Measurements from ENCODE around the gene PCMT1. TPM values are rescaled to one million over a fixed set of nuclear protein-coding genes. Genes with fewer than 3 reads are reported as not detected.

PCMT1 gene
- total and polyA plus RNA-seq, 2 of the 13 experiments (the other 11 are each of a cell fraction or from before 2014, with no cell fraction given), result 112 to 169 TPM

DNA sequence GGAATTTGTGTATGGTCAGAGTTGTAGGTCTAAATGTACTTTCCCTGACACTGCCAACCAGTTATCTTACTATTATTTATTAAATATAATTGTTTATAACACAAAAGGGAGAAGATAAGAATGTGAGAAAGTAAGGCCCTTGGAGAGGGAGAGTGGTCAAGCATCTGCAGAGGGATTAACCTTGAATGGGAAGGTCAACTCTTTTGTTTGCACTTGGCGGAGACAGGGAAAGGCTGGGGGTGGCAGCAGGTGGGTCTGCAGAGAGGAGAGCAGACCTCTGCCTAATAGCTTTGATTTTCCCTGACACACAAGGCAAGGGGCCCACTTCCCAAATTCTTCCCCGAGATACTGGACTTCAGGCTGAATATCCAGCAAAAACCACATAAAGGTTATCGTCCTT is 110.4 kb downstream of the PCMT1 start:
- Histone ChIP-seq H3K4me1 (ENCODE audit: insufficient read depth, low read length) (peaks cover 62% of the 10 kb centered on the region), H3K36me3 (replicated peaks in 1 of 2; ENCODE audit: control insufficient read depth in 1 of 2, insufficient read depth in 2 of 2, low read length in 2 of 2) (no peaks in the 10 kb centered on the region), H3K27me3 (ENCODE audit: control insufficient read depth in 1 of 2, insufficient read depth in 2 of 2, low read length in 2 of 2) (no peaks in the 10 kb centered on the region), H3K9ac (ENCODE audit: insufficient read depth, low read depth, low read length) (peak overlapping the region; percentile 76), H4K20me1 (ENCODE audit: insufficient read depth, low read length) (peaks cover 16% of the 10 kb centered on the region; the same call in 1 of the 2 replicates), H3K79me2 (ENCODE audit: insufficient read depth, low read length) (peaks cover 36% of the 10 kb centered on the region), H3K27ac (ENCODE audit: extremely low read length, insufficient read depth, low read length) (peak overlapping the region; percentile 88), H3K4me2 (ENCODE audit: low read depth, low read length) (peak overlapping the region; percentile 88), H3K4me3 (replicated peaks in 1 of 3; ENCODE audit: insufficient read depth in 1 of 3, low read depth in 2 of 3, low read length in 3 of 3) (peak overlapping the region; percentile 47 to 93 (median 66); a peak in 5 of 6 replicates), H3K9me3 (ENCODE audit: low read length) (no peaks in the 10 kb centered on the region), H2AFZ (ENCODE audit: low read length) (no peak overlapping the region)
- intact Hi-C loops (cut with micrococcal nuclease; ENCODE audit: unreplicated experiment) (loop anchor here (1.0 to 5.0 kb wide), 3 partner anchors 13 to 113 kb away; partner anchors contain the start of genes NUP43 and PCMT1), in situ Hi-C loops (cut with HindIII; ENCODE audit: extremely low pct_ligation_motif_present, low pct_unique_long_range_greater_than_20kb) (no loop called here)
- ChIA-PET CTCF (ENCODE audit: low intra/inter-chr PET ratio, low total read pairs) (no interaction called here), POLR2A (interaction anchor here (0.7 to 7.4 kb wide), 3 partner anchors 13 to 1905 kb away, joined by 3 to 56 read pairs (median 8); no protein-coding TSS in a partner anchor)
- ATAC-seq (no peak), DNase-seq (ENCODE audit: low spot score) (peak; percentile 52), FAIRE-seq (no peak)
- no TSS peak for BruUV-seq (replicated peaks)
- WGBS (ENCODE audit: low lambda C conversion rate), result 4% methylated on average over 3 of the region's 3 CpGs
- TF ChIP-seq BRCA1 (CRISPR knock-in tag; IDR thresholded peaks at IDR 0.05) (no peak), RBFOX2 (IDR thresholded peaks at IDR 0.05; ENCODE audit: low read depth, low read length) (no peak), ATF6 (CRISPR knock-in tag; conservative IDR thresholded peaks at IDR 0.05) (no peak), SCMH1 (CRISPR knock-in tag; IDR thresholded peaks at IDR 0.05; ENCODE audit: borderline replicate concordance) (no peak), FOSL2 (CRISPR knock-in tag; IDR thresholded peaks at IDR 0.05) (0 out of 2 replicates have a peak, but pooled peaks have one; percentile 33), ZGPAT (CRISPR knock-in tag; IDR thresholded peaks at IDR 0.05) (no peak), ZNF609 (CRISPR knock-in tag; IDR thresholded peaks at IDR 0.05; ENCODE audit: borderline replicate concordance) (0 out of 2 replicates have a peak, but pooled peaks have one; percentile 21), ZNF740 (CRISPR knock-in tag; IDR thresholded peaks at IDR 0.05) (no peak), ISL2 (CRISPR knock-in tag; IDR thresholded peaks at IDR 0.05) (no peak), REPIN1 (CRISPR knock-in tag; IDR thresholded peaks at IDR 0.05; ENCODE audit: borderline replicate concordance, low read depth) (no peak), ZNF737 (CRISPR knock-in tag; IDR thresholded peaks at IDR 0.05; ENCODE audit: borderline replicate concordance) (no peak), MIXL1 (CRISPR knock-in tag; IDR thresholded peaks at IDR 0.05) (no peak), SMARCE1 (IDR thresholded peaks at IDR 0.05; ENCODE audit: borderline replicate concordance) (no peak), DPF2 (CRISPR knock-in tag; IDR thresholded peaks at IDR 0.05; ENCODE audit: borderline replicate concordance, low read depth) (no peak)
